RPMI7951 (cell line): ENCODE results near the gene OR5B21. TPM values are rescaled to one million over a fixed set of nuclear protein-coding genes. Genes with fewer than 3 reads are reported as not detected.

ENCODE experiments used
- DNase-seq: peaks from one replicate; pipeline ENCODE4 v3.0.0-alpha.2; 2012; ENCODE audit warnings: low read depth
- total RNA-seq: library from RNA; depleted of rRNA; stranded (reverse); fragments of >200 nt; shearing (Covaris generic); gene quantifications from 2 replicates; pipeline ENCODE4 v1.2.3, GENCODE V29; 2014; rRNA removed

Gene OR5B21
- total RNA-seq: not detected in 2 replicates

DNA sequence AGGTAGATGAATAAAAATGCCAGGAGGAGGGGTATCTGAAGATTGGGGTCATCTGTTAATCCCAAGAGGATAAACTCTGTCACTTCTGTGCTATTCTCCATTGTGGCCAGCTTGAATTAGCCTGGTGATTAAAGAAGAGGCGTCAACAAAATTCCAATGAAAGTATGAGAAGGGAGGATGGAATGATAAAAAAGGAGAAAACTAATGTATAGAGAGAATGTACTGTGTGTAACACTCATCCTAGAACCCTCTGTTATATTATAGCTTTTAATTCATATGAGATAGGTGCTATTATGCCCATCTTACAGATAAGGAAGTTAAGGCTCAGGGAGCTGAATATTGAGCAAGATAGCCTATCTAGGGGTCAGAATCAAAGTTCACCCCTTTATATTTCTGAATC, at the start of gene OR5B21:
Gene OR5B21 (minus strand): TSS at position 101 of the 400 bp plus-strand sequence. CDS start 0 bp downstream, at position 101.
- DNase-seq: no peak

DNA sequence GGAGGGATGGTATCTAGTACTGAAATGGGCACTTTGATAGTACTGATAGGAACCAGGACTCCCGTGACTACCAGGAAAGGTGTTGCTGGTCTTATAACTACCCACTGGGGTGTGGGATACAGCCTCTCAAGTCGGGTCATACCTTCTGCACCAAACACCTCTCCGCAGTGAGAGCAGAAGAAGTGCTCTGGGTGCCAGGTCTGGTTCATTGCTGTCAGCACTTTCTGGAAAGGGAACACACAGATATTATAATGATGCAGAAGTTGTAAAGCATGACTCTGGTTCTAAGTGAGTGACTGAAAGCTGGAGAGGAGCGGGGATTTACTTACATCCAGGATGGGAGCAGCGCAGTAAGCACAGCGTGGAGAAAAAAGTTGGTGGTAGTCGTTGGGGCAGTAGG, 41.7 kb upstream of the OR5B21 start:
- no peak for DNase-seq

DNA sequence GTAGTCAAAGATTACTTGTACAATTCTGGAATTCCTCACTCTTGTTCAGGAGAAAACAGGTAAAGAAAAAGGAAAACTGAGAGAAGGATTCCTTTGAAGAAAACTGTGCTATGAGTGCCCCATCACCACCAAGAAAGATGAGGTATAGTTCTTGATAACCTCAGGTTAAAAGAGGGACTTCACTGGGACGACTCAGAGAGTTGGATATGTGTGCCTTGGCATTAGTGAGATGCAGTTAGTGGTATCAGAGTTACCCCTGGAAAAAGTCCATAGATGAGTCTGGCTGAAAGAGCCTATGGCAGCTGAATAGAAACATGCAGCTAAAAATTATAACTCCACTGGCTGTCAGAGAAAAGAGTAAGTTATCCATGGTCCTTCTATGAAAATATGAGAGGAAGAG, 38.9 kb upstream of the OR5B21 start:
- no peak for DNase-seq

DNA sequence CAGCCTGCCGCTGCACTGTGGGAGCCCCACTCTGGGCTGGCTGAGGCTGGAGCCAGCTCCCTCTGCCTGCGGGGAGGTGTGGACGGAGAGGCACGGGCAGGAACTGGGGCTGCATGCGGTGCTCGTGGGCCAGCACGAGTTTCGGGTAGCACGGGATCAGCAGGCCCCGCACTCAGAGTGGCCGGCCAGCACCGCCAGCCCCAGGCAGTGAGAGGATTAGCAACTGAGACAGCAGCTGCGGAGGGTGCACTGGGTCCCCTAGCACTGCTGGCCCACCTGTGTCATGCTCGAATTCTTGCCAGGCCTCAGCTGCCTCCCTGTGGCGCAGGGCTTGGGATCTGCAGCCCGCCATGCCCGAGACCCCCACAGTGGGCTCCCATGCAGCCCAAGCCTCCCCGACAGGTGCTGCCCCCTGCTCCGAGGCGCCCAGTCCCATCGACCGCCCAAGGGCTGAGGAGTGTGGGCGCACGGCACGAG, 24.0 kb upstream of the OR5B21 start:
- no peak for DNase-seq

DNA sequence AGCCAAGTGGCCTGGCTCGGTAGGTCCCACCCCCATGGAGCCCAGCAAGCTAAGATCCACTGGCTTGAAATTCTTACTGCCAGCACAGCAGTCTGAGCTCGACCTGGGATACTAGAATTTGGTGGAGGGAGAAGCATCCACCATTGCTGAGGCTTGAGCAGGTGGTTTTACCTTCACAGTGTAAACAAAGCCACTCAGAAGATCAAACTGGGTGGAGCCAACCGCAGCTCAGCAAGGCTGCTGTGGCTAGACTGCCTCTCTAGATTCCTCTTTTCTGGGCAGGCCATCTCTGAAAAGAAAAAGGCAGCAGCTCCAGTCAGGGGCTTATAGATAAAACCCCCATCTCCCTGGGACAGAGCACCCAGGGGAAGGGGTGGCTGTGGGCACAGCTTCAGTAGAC, 22.3 kb upstream of the OR5B21 start:
- no peak for DNase-seq

DNA sequence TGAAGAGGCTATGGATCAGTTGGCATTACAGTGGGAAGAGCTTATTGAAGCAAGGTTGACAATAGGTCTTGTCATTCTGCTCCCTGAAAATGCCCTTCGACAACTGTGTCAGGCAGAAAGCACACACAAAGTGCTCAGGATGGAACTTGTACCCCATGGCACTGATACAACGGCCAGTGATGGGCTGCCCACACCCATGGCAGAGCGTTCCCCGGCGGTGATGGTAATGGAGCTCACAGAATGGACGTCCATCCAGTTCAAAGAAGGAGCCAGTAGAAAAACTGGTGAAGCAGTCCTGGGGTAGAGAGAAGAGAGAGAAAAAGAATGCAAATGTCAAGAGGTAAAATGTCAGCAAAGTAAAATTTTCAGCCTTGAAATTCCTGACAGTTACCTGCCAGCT, 19.5 kb upstream of the OR5B21 start:
- DNase-seq: no peak

DNA sequence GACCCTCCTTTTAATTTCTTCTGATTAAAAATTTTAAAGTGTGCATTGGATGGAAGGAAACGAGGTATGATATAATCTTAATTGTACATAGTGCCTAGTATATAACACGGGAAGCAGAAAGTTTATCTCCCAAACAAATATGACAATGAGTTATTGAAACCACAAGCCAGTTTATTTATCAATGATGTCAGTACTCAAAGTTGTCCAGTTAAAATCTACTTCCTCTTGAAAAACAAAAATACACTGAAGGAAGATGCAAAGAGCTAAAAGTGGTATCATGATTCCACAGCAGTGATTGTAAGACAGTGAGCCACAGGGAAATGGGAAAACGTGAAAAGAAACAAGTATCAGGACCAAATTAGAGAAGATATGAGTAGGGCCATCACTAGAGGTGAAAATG, 18.8 kb upstream of the OR5B21 start:
- DNase-seq: no peak

DNA sequence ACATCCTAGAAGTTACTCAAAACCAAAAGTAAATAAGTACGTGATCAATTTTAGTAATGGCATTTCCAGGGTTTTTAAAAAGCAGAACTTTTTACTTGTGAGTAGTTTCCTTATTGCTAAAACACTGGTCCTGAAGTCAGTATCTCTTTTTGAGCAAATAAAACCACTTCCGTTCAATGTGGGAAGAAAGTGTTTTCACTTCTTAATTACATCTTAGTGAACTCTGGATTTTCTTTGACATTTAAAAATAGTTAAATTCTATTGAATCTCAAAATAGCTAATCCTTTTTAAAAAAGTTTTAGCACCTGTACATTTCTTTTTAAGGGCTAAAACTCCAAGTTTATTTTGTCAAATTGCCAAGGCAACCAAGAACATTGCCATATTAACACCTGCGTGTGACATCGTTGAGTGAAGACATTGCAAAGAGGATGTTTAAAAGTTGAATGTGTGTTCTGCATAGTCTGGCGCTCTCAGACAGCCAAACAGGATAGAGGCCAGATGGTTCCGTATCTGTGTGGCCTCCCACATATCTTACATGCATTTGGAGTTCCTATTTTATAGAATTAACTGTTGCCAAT, 17.2 kb upstream of the OR5B21 start:
- DNase-seq: no peak

DNA sequence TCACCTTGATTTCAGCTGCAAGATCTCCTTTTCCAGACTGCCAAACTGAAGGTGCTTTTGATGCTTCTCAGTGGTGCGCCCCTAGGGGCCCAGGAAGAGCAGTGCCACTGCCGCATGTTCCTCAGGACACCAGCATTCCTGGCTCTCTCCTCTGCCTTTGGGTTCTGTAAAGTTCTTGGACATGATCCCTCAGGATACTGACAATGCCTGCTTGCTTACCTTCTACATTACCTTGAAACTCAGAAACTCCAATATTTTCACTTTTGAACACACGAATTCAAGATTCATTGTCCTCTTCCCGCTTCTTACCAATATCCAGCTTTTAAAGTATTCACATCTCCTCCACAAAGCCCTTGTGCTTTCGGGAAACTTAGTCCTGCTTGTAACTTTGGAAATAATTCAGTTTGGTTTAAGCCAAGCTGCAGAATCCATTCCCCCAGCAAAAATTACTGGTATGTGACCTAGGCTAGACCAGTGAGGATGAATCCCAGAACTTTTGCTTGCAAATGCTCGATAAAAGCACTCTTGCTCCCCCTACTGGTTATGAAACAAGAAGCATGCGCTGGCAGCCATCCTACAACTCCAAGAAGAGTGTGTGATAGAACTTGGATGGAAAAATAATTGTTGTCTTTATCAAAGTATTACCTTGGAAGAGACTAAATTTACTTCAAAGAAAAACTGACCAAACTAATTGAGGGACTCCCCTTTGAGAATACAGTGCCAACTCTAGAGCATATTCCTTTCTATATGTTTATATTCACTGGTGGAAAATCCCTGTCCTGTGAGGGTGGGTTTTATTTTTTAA, 16.5 kb upstream of the OR5B21 start:
- DNase-seq: peak; percentile 69

DNA sequence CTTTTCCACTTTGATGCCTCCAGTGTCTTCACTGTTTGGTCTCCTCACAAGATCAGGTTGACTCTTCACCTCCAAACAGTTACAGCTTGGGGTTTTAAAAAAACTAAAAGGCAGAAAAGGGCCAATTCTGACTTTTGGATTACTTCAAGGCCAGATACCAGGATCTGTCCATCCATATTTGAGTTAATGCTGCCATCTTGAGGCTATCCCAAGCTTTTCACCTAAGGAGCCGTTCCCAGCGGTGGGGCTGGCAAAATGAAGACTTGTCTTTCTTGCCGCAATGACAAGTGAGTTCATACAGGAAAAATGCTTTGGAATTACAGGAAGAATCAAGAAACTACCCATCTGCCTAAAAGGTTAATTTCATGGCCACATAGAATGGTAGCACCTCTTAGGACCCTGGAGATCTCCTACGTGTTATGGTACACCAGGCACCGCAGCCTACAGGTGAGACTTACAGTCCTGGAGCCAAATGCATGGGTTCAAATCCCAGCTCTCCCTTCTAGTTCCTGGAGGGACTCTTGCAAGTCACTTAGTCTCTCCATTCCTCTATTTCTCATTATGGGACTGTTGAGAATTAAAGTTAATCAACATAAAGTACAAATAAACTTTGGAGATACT, 6.0 kb upstream of the OR5B21 start:
- peak; percentile 63 for DNase-seq

DNA sequence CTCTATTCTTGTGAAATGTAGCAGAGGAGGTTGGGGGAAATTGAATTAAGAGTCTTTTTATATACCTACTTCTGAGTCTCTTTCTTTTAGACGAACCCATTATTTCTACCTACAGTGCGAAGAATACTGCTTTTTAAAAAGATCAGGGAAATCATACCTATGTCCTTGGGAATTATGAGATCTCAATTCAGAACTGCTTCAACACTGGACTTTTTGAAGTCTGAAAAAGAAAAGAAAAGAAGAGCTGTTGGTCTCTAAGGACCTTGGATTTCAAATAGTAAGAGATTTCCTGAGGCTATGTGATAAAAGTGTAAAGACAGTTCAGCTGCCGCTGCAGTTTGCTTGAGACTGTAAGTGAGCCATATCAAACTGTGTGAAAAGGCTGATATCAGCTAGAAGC, 3.7 kb upstream of the OR5B21 start:
- no peak for DNase-seq

DNA sequence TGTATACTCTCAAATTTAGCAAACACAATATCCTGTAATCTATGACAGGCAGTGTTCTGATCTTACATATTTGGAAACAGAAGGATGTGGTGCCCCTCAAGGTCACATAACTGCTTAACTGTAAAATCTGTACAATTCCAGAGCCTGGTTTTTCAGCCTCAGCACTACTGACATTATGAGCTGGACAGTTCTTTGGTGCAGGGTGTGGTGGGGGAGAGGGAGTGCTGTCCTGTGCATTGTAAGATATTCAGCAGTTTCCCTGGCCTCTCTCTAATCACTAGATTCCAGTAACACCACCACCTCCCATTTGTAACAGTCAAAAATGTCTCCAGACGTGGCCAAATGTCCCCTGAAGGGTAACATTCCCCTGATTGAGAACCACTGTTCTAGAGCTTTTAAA, 1.8 kb upstream of the OR5B21 start:
- DNase-seq: no peak

DNA sequence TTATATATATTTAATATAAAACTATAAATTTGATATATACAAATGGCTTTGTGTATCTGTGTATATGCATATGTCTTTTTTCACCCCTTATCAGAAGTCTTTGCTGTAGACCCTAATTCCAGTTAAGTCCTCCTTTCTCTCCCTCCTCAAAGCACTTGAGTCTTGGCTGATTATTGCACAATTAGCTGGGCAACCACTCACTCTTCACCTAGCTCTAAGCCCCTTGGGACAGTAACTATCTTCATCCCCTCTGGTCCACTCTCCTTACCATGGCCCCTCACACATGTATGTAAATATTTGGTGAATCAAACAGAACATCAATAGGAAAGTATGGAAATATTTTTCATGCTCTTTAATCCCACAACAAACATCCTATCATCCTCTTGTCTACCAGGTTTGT, 909 bp upstream of the OR5B21 start:
- no peak for DNase-seq

DNA sequence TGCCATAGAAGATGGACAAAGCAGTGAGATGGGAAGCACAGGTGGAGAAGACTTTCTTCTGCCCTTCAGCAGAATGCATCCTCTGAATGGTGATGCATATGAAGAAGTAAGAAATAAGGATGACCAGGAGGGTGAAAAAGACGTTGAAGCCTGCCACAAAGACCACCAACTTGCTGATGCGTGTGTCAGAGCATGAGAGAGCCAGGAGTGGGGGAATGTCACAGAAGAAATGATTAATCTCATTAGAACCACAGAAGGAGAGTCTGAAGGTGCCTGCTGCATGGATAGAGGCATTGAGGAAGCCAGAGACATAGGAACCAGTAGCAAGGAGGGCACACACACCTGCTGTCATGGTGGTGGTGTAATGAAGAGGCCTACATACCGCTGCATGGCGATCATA, 550 bp downstream of the OR5B21 start:
- no peak for DNase-seq

DNA sequence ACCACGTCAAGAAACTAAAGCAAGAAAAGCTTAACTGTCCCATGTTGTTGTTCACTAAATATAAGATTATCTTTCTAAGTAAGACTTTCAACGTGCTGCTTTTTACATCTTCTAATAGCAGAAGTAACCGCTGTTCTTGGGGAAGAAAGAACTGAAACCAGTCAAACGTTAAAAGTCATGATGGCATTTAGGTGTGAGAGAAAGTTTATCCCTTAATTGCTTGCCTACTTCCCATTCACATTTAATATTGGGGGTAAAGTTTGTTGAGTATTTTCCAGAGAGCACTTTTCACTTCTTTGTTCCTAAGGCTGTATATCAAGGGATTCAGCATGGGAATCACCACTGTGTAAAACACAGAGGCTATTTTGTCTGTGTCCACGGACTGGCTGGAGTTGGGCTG, 970 bp downstream of the OR5B21 start:
- DNase-seq: no peak

DNA sequence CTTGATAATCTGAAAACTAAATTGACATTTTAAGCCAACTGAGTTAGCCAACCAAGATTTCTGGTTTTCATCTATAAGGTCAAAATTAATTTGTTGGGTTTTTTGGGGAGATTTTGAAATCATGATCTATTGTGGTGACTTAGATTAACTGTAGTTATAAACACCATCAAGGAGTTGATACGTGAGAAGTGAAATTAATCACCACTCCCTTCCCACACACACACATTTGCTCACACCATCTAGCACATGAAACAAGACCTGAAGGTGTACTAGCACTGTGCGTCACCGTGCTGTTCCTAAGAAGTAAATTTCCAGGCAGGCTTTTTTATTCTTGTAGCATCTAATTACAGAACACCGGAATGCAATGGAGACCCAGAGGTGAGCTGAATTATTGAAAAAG, 2.1 kb downstream of the OR5B21 start:
- DNase-seq: no peak

DNA sequence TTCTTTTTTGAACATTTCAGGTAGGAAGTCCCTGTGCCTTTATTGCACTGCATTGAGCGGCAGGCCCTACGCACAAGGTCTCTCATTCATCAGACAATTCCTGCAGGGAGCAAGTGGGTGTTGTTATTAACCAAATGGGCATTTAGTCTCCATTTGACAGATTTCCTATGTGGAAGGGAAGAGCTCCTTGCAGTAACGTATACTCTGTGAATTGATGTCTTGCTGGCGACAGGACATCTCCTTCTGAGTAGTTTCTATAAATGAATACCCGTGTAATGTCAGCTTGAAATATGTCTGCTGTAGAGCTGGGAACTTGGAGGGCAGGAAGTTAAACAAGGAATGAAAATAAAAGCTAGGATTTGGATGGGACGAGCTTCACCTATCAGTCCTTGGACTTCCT, 3.7 kb downstream of the OR5B21 start:
- no peak for DNase-seq

DNA sequence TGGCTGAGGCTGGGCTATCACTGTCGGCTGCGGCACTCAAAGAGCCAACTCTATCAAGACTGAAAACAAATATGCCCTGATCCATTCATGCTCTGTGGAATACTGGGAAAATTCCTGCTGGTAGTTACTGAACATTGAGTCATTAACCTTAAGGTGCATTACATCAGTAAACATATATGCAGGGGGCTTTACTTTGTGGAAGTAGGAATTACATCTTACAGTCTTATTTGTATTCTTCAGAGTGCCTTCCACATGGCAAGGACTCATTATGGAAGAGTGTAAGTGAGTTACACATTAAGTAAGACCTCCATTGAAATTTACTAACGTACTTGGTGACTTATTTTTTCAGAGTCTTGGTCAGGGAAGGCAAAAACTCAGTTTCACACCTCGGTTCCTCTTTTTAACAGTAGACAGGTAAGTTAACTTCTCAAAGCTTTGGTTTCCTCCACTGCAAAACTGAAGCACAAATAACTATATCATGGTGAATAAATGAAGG, 4.5 kb downstream of the OR5B21 start:
- no peak for DNase-seq

DNA sequence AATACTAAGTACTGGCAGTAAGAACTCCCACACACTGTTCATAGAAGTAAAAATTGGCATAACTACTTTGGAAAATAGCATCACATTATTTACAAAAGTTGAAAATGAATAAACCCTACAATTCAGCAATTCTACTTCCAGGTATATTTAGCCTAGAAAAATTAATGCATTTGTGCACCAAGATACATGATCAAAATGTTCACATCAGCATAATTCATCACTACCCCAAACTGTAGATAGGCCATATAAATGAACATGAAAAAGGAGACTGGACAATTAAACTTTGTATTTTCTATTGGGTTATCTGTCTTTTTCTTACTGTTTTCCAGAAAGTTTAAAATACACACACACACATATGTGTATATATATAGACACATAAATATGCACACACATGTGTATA, 5.9 kb downstream of the OR5B21 start:
- DNase-seq: no peak

DNA sequence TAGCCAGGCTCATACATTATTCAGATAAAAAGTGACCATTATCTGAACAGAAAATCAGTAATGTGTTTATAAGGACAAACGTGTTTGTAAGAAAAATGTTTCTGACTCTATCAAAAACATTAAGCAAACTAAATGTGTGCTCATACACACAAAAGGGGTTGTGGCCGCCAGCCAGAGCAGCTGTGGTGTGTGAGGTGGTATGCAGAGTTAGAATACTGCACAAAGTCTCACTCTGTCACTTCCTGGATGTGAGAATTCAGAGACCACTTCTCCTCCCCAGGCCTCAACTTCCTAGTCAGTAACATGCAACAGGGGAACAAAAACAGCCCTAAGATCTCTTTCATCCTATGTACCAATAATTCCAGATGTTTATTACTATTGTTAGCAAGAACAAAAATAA, 9.4 kb downstream of the OR5B21 start:
- DNase-seq: no peak

DNA sequence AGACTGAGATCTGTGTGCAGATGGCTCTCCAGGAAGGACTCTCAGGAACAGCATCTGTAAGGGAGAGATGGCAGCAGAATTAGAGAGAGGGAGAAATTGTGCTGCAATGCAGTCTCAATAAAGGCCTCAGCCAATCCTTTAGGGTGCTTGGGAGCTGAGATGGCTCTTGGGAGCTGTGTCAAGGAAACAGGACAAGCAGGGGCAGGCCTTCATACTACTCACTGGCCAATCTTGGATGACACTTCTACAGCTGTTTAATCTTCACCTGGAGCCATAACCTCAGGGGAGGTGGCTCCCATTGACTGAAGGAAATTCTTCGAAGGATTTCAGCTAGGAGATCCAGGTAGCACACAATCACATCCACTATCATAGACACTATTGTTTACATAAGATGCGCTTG, 10.0 kb downstream of the OR5B21 start:
- DNase-seq: no peak

DNA sequence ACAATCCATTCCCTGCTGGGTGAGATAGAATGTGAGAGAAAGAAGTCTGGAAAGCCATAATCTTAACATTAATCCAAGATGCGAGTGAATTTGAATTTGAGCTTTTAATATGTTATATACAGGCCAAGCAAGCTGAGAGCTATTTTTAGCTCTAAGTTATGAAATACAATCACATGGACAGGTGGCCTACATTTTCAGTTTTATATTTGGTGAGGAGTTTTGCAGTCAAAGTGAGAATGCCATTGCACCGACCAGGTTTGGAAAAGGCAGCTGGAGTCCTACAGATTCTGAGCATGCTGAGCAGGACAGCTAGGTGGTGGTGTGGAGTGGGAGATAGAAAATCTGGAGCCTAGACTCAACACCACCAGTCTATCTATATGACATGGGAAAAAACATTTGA, 12.0 kb downstream of the OR5B21 start:
- DNase-seq: no peak

DNA sequence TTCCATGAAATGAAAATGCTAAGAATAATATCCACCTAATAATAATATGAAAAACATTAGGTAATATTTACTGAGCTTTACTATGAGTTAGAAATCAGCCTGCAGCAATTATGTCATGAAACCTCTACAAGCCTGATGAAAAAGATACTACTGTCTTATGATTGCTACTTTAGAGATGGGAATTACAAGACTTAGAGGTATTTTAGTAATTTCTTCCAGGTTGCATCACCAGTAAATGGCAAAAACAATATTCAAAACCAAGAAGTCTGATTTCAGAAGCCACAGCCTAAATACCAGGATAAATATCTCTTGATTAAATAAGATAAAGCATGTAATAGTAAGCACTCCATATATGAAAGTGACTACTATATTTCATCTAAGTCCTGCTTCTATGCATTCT, 13.8 kb downstream of the OR5B21 start:
- DNase-seq: no peak
